ENCODE measurements around the gene KIF26A.

KIF26A gene

GRCh38 chr14:104145826-104146601 is 7.6 kb downstream of the KIF26A start:
- no peak for DNase-seq

GRCh38 chr14:104146651-104147345 is 8.4 kb downstream of the KIF26A start:
- DNase-seq: no peak

- DNase-seq: no peak
These were observed 9.1 kb downstream of the KIF26A start for GRCh38 chr14:104147346-104148125.

- no peak for DNase-seq
These were observed 10.3 kb downstream of the KIF26A start for GRCh38 chr14:104148433-104149277.

GRCh38 chr14:104149278-104149595 is 10.8 kb downstream of the KIF26A start:
- DNase-seq: no peak

- DNase-seq: peak; percentile 53
These were observed 11.3 kb downstream of the KIF26A start for GRCh38 chr14:104149617-104150135.

GRCh38 chr14:104150136-104151025 is 12.0 kb downstream of the KIF26A start:
- DNase-seq: peak; percentile 83

GRCh38 chr14:104151026-104151381 is 12.6 kb downstream of the KIF26A start:
- DNase-seq: no peak

- DNase-seq: no peak
These were observed 13.3 kb downstream of the KIF26A start for GRCh38 chr14:104151566-104152245.

GRCh38 chr14:104152246-104152575 is 13.8 kb downstream of the KIF26A start:
- no peak for DNase-seq

- no peak for DNase-seq
These were observed 14.5 kb downstream of the KIF26A start for GRCh38 chr14:104152686-104153393.

- peak; percentile 47 for DNase-seq
These were observed 15.0 kb downstream of the KIF26A start for GRCh38 chr14:104153394-104153755.

- DNase-seq: no peak
These were observed 15.9 kb downstream of the KIF26A start for GRCh38 chr14:104154246-104154645.

GRCh38 chr14:104155513-104155912 is 17.1 kb downstream of the KIF26A start:
- DNase-seq: no peak

- no peak for DNase-seq
These were observed 17.8 kb downstream of the KIF26A start for GRCh38 chr14:104156142-104156541.

GRCh38 chr14:104157016-104157928 is 18.9 kb downstream of the KIF26A start:
- DNase-seq: no peak

GRCh38 chr14:104158827-104159798 is 20.7 kb downstream of the KIF26A start:
- peak; percentile 100 for DNase-seq

- DNase-seq: no peak
These were observed 21.6 kb downstream of the KIF26A start for GRCh38 chr14:104159990-104160389.
